HepG2 (cell line): ENCODE data around the gene PLPPR3. TPM values are rescaled to one million over a fixed set of nuclear protein-coding genes. Genes with fewer than 3 reads are reported as not detected.

Source experiments
- ARID5B ChIP-seq: IDR thresholded peaks from 2 replicates; pipeline ENCODE4 v1.4.0; 2020; ENCODE audit warnings: mild to moderate bottlenecking, missing genetic modification reagents
- ATF7 ChIP-seq, 2 experiments: fragments of 450-650 bp in 1 of 2; sonication (generic) in 1 of 2; formaldehyde crosslinking in 1 of 2; IDR thresholded peaks; 2 replicates each; pipeline versions ENCODE4 v1.4.0 to v1.6.1; 2016 to 2020; ENCODE audit warnings: antibody characterized with exemption in 1 of 2, mild to moderate bottlenecking in 1 of 2, missing genetic modification reagents in 1 of 2
- ELF3 ChIP-seq: IDR thresholded peaks from 2 replicates; pipeline ENCODE4 v1.6.1; 2016; ENCODE audit warnings: missing genetic modification reagents, missing compliant biosample characterization
- GPN1 ChIP-seq: sonication (generic); formaldehyde crosslinking; IDR thresholded peaks from 2 replicates; pipeline ENCODE4 v1.5.1; 2020; ENCODE audit warnings: missing genetic modification reagents, borderline replicate concordance
- KLF16 ChIP-seq, 2 experiments: sonication (generic) in 1 of 2; formaldehyde crosslinking in 1 of 2; IDR thresholded peaks; 2 replicates each; pipeline versions ENCODE4 v1.6.1 to v1.8.0; 2016 to 2023; ENCODE audit warnings: missing genetic modification reagents in 2 of 2, missing compliant biosample characterization in 1 of 2
- MYNN ChIP-seq: sonication (generic); formaldehyde crosslinking; IDR thresholded peaks from 2 replicates; pipeline ENCODE4 v1.4.0; 2020; ENCODE audit warnings: mild to moderate bottlenecking, low read depth, missing genetic modification reagents
- NCOA2 ChIP-seq: sonication (generic); formaldehyde crosslinking; IDR thresholded peaks from 2 replicates; pipeline ENCODE4 v1.8.0; 2022; ENCODE audit warnings: inconsistent platforms
- RARG ChIP-seq: sonication (generic); formaldehyde crosslinking; IDR thresholded peaks from 2 replicates; pipeline ENCODE4 v1.4.0; 2020; ENCODE audit warnings: low read depth, mild to moderate bottlenecking, missing genetic modification reagents
- SOX5 ChIP-seq: IDR thresholded peaks from 2 replicates; pipeline ENCODE4 v1.6.1; 2016; ENCODE audit warnings: borderline replicate concordance
- WIZ ChIP-seq: sonication (generic); formaldehyde crosslinking; IDR thresholded peaks from 2 replicates; pipeline ENCODE4 v1.5.1; 2020; ENCODE audit warnings: mild to moderate bottlenecking, missing genetic modification reagents
- ZC3H13 ChIP-seq: sonication (generic); formaldehyde crosslinking; IDR thresholded peaks from 2 replicates; pipeline ENCODE4 v1.8.1; 2023; ENCODE audit warnings: mild to moderate bottlenecking, missing genetic modification reagents, moderate library complexity
- ZNF580 ChIP-seq: IDR thresholded peaks from 2 replicates; pipeline ENCODE4 v1.6.1; 2016; ENCODE audit warnings: low read depth, borderline replicate concordance
- polyA plus RNA-seq, 8 experiments: library from polyadenylated mRNA; depleted of rRNA in 3 of 8; stranded (reverse) in 7 of 8; unstranded in 1 of 8; fragments of >200 nt; fragmentation: Illumina TruSeq in 4 of 8; extraction: Trizol in 4 of 8; gene quantifications; 2 replicates each; pipeline versions ENCODE4 v1.2.1 to v1.2.3, GENCODE V29; 2011 to 2016; ENCODE audit warnings: low read depth in 4 of 8, missing spikeins in 1 of 8, mixed read lengths in 1 of 8; ENCODE audit not compliant: insufficient read depth in 1 of 8
- total RNA-seq, 5 experiments: library from RNA; depleted of rRNA; stranded (reverse); fragments of >200 nt; fragmentation: Illumina TruSeq; extraction: Trizol; gene quantifications; 2 replicates each; pipeline ENCODE4 v1.2.3, GENCODE V29; 2016; ENCODE audit warnings: low read depth in 1 of 5
- TF ChIP-seq, protein P1 (sequence below): sonication (generic); formaldehyde crosslinking; IDR thresholded peaks from 2 replicates; pipeline ENCODE4 v1.5.1; 2020; ENCODE audit warnings: mild to moderate bottlenecking, missing genetic modification reagents, moderate library complexity
- TF ChIP-seq, protein P2 (sequence below): sonication (generic); formaldehyde crosslinking; IDR thresholded peaks from 2 replicates; pipeline ENCODE4 v1.9.0; 2021; ENCODE audit warnings: missing genetic modification reagents, borderline replicate concordance

Gene PLPPR3
- total and polyA plus RNA-seq, 2 of the 13 experiments (the other 11 are each of a cell fraction or from before 2014, with no cell fraction given): 0.07 to 0.16 TPM

DNA sequence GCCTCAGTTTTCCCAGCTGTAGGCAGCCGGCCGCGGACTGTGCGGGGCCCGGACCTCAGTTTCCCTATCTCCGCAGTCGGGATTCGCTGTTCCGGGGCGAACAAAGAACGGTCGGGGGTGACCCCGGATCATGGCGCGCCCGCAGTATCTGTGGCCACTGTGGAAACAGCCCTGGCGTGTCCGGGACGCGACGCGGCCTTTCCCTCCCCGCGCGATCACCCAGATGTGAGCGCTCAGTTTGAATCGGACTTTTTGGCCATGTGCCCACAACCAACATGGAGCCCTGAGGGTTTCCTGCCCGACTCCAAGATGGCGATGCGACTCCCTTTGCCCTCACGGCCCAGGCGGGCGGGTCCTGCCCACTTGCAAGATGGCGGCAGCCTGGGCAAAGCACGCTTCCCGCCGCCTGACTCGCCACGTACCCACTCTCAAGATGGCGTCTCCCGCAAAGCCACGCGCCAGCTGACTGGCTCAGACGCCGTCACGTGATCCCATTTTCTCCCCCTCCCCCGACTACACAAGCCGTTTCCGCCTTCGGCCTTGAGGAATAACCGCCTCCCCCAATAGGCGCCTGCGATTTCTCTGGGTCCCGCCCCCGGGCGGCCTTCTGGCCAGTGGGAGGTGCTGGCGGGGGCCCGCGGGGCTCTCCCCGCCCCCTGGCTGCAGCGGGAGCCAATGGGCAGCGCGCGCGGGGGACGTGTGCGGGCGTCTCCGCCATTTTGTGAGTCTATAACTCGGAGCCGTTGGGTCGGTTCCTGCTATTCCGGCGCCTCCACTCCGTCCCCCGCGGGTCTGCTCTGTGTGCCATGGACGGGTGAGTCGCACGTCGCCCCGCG lies 24.8 kb downstream of the PLPPR3 start, which contains the start of gene PTBP1 (continued):
- peak in 1 of 2 experiments; percentile 92; a peak in 2 of 4 replicates for TF ChIP-seq KLF16 (CRISPR knock-in tag; IDR thresholded peaks at IDR 0.05)
- TF ChIP-seq GPN1 (CRISPR knock-in tag): no peak
- peak; percentile 55 for TF ChIP-seq NCOA2 (CRISPR knock-in tag)
- TF ChIP-seq RARG (CRISPR knock-in tag): no peak
- TF ChIP-seq, protein P1, sequence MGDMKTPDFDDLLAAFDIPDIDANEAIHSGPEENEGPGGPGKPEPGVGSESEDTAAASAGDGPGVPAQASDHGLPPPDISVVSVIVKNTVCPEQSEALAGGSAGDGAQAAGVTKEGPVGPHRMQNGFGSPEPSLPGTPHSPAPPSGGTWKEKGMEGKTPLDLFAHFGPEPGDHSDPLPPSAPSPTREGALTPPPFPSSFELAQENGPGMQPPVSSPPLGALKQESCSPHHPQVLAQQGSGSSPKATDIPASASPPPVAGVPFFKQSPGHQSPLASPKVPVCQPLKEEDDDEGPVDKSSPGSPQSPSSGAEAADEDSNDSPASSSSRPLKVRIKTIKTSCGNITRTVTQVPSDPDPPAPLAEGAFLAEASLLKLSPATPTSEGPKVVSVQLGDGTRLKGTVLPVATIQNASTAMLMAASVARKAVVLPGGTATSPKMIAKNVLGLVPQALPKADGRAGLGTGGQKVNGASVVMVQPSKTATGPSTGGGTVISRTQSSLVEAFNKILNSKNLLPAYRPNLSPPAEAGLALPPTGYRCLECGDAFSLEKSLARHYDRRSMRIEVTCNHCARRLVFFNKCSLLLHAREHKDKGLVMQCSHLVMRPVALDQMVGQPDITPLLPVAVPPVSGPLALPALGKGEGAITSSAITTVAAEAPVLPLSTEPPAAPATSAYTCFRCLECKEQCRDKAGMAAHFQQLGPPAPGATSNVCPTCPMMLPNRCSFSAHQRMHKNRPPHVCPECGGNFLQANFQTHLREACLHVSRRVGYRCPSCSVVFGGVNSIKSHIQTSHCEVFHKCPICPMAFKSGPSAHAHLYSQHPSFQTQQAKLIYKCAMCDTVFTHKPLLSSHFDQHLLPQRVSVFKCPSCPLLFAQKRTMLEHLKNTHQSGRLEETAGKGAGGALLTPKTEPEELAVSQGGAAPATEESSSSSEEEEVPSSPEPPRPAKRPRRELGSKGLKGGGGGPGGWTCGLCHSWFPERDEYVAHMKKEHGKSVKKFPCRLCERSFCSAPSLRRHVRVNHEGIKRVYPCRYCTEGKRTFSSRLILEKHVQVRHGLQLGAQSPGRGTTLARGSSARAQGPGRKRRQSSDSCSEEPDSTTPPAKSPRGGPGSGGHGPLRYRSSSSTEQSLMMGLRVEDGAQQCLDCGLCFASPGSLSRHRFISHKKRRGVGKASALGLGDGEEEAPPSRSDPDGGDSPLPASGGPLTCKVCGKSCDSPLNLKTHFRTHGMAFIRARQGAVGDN (CRISPR knock-in tag): peak; percentile 81
- peak; percentile 83 for TF ChIP-seq ELF3 (CRISPR knock-in tag)
- peak; percentile 83; the same call in 1 of the 2 replicates for TF ChIP-seq MYNN
- TF ChIP-seq, protein P2, sequence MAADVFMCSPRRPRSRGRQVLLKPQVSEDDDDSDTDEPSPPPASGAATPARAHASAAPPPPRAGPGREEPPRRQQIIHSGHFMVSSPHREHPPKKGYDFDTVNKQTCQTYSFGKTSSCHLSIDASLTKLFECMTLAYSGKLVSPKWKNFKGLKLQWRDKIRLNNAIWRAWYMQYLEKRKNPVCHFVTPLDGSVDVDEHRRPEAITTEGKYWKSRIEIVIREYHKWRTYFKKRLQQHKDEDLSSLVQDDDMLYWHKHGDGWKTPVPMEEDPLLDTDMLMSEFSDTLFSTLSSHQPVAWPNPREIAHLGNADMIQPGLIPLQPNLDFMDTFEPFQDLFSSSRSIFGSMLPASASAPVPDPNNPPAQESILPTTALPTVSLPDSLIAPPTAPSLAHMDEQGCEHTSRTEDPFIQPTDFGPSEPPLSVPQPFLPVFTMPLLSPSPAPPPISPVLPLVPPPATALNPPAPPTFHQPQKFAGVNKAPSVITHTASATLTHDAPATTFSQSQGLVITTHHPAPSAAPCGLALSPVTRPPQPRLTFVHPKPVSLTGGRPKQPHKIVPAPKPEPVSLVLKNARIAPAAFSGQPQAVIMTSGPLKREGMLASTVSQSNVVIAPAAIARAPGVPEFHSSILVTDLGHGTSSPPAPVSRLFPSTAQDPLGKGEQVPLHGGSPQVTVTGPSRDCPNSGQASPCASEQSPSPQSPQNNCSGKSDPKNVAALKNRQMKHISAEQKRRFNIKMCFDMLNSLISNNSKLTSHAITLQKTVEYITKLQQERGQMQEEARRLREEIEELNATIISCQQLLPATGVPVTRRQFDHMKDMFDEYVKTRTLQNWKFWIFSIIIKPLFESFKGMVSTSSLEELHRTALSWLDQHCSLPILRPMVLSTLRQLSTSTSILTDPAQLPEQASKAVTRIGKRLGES: no peak
- TF ChIP-seq WIZ (CRISPR knock-in tag): peak; percentile 70; the same call in 1 of the 2 replicates
- TF ChIP-seq ARID5B: peak; percentile 34; the same call in 1 of the 2 replicates
- peak; percentile 62; the same call in 1 of the 2 replicates for TF ChIP-seq SOX5 (CRISPR knock-in tag)
- TF ChIP-seq ATF7 (IDR thresholded peaks at IDR 0.05): no peak
- TF ChIP-seq ATF7 (CRISPR knock-in tag; IDR thresholded peaks at IDR 0.05): 0 out of 2 replicates have a peak, but pooled peaks have one; percentile 7
- TF ChIP-seq ZC3H13 (CRISPR knock-in tag): peak; percentile 56; the same call in 1 of the 2 replicates
- peak; percentile 92 for TF ChIP-seq ZNF580 (CRISPR knock-in tag)
